NCI-H1930 (cell line): Measurements from ENCODE around the gene CCR3.

Experiments
- DNase-seq, 2 experiments: peaks; one replicate each; lab custom pipeline; 2025; lab: John Stamatoyannopoulos, UW

The CCR3 gene

DNA sequence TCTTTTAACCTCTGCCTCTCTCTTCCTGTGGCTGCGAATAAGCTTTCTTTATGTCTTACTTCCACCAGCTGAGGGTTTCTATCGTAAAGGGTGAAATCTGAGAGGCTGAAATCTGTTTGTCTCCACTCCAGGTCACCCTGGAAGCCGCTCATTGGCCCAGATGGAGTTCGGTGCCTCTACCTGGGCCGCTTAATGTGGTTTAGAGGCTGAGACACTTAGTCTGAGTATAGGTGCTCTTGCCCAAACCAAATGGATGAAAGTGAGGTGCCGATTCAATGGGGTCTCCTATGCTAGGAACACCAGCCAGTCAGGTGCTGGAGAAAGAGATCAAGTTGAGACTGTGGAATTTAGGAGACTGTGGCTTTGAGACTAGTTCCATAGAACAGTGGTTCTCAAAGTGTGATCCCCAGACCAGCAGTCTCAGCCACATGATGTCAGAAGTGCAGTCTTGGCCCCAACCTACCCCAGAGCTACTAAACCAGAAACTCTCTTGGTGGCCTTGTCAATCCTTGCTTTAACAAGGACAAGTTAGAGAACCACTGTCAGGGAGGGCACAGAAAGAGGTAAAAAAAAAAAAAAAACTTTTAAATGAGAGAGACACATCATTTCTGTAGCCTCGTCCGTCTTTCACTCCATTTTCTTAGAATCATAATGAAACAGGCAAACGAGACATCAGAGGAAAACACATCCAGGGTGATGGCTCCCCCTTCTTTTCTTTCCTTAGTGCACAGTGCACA lies 56.8 kb downstream of the CCR3 start:
- no peak for DNase-seq

DNA sequence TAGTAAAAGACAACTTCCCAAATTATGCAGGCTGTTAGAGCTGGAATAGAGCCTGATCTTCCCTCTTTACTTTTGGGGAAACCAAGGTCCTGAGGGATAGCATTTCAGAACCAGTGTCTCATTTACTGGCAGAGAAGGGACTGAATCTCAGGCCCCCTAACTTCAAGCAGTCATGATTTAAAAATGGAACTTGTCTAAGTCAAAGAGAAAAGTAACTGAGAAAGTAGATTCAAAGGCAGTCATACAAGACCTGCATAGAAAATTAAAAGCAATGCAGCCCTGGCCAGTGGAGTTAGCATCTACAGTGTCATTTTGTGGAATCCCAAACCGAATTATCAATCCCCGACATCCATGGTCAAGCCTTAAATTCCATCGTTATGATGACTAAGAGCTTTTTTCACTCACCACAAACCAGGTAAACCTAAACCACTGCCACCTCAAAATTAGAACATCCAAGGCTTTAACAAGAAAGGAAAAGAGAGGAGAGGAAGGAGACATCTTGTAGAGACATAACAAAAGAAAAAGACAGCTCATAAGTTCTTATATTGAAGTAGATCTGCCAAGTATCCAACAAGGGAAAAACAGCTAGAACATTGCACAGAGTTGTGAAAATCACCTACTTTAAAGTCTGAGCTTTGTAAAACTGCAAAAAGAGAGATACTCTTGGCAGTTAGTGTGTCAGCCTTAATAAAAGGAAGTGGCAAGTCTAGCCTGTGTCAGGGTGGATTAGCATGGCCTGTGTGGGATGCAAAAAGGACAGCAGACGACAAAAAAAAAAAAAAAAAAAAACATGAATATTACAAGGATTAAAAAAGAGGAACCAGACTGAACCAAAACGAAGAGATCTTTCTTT lies 57.6 kb downstream of the CCR3 start:
- no peak for DNase-seq

DNA sequence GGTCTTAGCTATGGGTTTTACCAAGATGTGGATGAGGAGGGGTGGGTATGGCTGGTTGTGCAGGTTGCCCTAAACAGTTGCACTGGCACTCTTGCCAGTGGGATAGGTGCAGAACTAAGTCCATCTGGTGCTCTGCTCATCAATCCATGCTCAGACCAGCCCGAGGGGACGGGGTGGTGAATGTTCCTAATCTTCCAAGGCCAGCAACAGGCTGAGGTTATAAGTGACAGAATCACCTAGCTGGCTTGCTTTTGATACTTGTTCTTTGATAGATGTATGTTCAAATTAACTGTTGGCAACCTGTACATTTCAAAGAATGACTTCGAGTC lies 58.2 kb downstream of the CCR3 start:
- no peak for DNase-seq

GRCh38 chr3:46301122-46301835 lies 59.0 kb downstream of the CCR3 start:
- no peak for DNase-seq

DNA sequence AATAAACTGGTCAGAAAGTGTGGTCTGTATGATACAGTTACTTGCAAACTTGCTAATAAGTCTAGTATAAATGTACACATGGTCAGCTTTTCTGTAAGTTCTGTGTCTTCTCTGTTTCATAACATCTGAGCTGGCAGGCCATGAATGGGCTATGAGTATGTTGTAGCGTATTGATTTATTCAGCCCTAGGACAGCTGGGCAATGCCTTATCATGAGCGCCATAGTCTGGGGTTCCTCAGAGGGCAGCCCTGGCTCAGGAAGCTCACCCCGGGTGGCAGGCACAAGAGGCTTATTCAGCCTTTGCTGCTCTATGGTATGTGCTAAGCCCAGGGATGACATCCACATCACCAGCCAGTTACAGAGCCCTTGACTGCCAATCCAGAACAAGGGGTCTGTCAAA lies 61.0 kb downstream of the CCR3 start:
- no peak for DNase-seq

DNA sequence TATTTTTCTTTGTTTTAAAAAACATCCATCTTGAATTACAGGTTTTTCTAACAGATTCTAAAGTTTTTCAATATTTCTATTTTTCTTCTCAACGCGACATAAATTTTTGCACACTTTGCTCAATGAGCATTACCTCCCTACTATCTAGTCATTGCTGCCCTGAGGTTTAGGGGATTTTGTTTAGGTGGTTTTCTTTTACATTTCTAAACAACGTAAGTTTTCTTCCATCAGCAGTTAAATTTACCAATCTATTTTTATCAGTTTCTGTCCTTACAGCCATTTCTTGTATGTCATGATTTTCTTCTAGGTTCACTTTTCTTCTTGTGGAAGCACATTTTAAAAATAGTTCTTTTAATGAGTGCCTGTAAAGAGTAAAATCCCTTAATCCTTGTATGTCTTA lies 62.5 kb downstream of the CCR3 start:
- no peak for DNase-seq

GRCh38 chr3:46312991-46313390 lies 70.7 kb downstream of the CCR3 start:
- no peak for DNase-seq

DNA sequence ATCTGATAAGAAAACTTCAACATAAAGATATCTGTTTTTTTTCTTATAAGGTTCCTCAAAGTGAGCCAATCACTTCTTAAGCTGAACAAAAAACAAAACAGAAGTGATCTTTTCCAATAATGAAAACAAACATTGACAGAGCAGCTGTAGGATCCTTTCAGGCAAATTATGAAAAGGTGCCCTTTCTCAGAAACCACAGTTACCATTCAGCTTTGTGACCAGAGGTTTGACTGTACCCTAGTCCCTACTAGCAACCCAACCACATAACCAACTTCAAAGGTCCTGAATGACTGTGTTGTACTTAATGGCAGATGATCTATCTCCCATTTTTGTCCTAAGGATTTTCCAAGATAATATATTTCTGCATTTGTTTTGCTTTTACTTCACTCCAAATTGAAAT lies 72.3 kb downstream of the CCR3 start:
- DNase-seq: no peak

- no peak for DNase-seq
Measured at GRCh38 chr3:46316206-46316605, 73.9 kb downstream of the CCR3 start.
